Measurements from ENCODE around the gene GREB1L.
"Not testable (repeated sequence)": the region's sequence is repeated elsewhere in the genome, so short reads cannot be mapped to it uniquely, and the experiment has no call there.

Gene GREB1L

GRCh38 chr18:21265971-21266673, 24.1 kb downstream of the GREB1L start:
- DNase-seq, result peak; percentile 48 to 81

- DNase-seq, result no peak
Observed at GRCh38 chr18:21267400-21267799, 25.4 kb downstream of the GREB1L start.

DNA sequence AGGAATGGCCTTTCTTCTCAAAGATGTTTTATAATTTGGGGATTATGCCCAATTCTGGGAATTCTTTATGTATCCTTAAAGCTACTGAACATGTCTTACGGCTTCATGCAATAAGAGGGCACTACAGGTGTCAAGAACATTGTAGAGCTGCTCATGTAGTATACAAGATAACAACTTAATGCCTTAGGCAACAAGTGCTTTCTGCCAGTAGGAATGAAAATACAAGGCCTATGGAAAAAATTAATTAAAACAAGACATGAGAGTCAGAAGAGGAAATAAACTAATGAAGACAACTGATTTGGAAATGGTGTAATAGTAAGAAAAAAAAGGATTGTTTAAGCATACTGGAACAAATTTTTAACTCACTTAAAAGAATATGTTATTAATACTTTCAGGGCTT, 27.3 kb downstream of the GREB1L start:
- no peak for DNase-seq

- DNase-seq, result no peak
Observed at GRCh38 chr18:21270453-21270852, 28.4 kb downstream of the GREB1L start.

GRCh38 chr18:21272016-21272579, 30.1 kb downstream of the GREB1L start:
- no peak for DNase-seq

- DNase-seq, result no peak
Observed at GRCh38 chr18:21273568-21273967, 31.5 kb downstream of the GREB1L start.

- DNase-seq, result no peak
Observed at GRCh38 chr18:21275645-21276044, 33.6 kb downstream of the GREB1L start.

- DNase-seq, result no peak
Observed at GRCh38 chr18:21277578-21277977, 35.5 kb downstream of the GREB1L start.

GRCh38 chr18:21278218-21278617, 36.2 kb downstream of the GREB1L start:
- not testable (repeated sequence) for DNase-seq

- DNase-seq, result no peak
Observed at GRCh38 chr18:21281603-21282002, 39.6 kb downstream of the GREB1L start.

GRCh38 chr18:21284540-21284939, 42.5 kb downstream of the GREB1L start:
- DNase-seq, result no peak

DNA sequence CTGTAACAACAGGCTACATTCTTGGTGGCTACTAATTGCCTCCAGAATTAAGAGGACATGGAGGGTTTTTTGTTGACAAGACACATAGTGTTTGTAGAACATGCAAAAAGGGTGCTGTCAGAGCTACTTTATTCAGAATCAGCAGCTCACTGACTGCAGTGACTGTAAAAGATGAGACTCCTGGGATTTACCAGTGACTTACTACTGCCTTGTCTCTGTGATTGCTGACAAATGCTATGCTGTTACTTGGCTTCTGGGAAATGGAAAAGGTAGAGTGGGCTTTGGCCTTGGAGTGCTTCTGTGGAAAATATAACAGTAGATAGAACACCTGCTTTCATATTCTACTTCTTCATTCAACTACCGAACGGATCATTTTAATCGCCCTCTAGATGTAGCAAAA, 47.8 kb downstream of the GREB1L start:
- no peak for DNase-seq

GRCh38 chr18:21291106-21291505, 49.1 kb downstream of the GREB1L start:
- DNase-seq, result no peak

DNA sequence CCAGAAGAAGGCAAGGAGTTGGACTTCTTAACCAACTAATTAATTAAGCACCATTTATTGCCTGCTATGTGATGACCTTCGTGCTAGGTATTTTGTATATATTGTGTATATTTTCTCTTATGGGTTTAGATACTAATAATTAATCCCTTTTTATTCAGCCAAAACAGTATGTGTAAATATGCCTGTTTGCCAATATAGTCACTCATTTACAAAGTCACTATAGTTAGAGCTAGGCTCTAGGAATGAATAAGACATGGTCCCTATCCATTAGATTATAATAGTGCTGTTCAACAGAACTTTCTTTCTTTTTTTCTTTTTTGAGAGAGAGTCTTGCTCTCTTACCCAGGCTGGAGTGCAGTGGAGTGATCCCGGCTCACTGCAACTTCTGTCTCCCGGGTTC, 51.4 kb downstream of the GREB1L start:
- DNase-seq, result no peak

DNA sequence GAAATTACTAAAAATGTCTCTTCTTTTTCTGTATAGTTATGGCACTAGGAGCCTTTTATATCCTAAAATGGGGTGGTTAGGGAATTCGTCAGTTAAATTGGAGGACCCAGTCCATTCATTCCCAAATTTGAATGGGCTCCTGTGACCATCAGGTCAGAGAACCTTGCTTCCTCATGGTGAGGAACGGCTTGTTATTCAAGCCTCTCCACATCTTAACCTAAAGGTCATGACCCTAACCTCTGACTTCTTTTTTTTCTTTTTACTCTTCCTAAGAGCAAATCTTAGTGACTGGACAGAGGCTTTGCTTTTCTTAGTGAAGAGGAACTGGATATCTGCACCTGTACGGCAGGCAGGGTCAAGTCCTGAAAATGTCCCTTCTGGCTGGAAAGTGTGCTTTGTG, 53.1 kb downstream of the GREB1L start:
- DNase-seq, result no peak

DNA sequence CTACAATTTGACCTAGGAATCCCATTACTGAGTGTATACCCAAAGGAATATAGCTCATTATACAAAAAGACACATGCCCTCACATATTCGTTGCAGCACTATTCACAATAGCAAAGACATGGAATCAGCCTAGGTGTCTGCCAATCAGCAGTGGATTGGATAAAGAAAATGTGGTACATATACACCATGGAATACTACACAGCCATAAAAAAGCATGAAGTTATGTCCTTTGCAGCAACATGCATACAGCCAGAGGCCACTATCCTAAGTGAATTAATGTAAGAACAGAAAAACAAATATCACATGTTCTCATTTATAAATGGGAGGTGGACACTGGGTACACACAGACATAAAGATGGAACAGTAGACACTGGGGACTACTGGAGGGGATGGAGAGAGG, 54.0 kb downstream of the GREB1L start:
- no peak for DNase-seq

GRCh38 chr18:21298351-21298750, 56.3 kb downstream of the GREB1L start:
- no peak for DNase-seq

DNA sequence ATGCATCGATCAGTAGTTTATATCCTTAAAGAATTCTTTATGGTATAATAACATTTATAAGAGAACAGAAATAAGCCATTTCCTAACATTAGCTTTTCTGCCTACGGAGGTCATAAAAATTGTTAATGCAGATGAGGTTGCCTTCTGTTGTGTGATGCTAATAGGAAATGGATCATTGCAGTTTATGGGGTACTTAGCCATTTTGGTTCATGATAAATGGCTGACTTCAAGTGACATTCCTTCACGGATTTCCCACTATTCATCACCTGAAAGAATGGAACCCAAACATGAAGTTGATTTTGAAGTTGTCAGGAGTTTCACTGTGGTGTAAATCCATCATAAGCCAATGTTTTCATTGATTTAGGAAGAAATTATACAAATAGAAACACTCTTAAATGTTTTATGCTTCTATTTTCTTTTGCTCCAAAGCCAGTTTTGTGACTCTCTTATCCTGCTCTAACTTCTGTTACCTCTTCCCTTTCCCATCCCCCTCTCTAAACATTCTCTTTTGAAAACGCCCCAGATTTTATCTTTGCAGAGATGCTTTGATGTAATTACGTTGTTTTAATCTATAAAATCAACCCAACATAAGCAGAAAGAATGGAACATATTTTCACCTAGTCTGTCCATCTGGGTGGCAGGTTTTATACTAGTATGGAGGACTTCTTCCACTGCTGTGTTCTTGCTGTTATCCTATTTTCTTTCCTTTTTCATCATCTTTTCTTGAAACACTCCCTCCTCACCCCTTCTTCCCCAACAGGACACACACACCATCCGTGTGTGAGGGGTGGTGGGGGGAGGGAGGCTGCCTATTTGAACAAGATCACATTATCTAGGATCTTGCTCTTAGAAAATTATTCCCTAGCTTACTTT, 58.2 kb downstream of the GREB1L start:
- peak in 1 of 2 experiments; percentile 4 for DNase-seq

DNA sequence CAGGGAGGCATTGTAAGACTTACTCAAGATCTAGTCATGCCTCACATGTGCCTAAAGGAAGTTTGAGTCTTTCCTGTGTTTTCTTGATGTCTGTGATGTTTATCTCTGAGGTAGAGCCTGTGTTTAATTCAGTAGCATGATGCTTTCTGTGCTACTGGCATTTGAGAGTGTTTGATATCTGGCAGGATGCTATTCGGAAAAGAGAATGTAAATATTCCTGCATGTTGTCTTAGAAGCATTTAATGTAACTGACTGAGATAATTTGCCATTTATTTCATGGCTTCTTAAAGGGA, 58.8 kb downstream of the GREB1L start:
- no peak for DNase-seq

DNA sequence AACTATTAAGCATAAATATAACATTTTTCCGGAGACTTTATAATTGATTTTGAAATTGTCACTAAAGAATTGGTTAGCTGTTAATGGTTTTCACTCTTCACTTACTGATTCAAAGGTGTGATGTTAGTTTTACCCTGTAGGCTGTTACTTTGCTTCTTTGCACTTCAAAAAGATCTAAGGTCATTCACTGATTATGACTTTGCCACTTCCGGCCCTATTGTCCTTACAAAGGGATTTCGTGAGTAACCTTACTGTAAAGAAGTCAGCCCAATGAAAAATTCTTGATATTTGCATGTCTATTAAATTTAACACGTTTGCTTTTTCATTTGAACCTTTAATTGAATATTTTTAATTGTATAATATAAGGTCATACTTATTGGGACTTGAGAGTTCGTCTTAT, 61.4 kb downstream of the GREB1L start:
- DNase-seq, result no peak

- no peak for DNase-seq
Observed at GRCh38 chr18:21303895-21304294, 61.9 kb downstream of the GREB1L start.

GRCh38 chr18:21305621-21306020, 63.6 kb downstream of the GREB1L start:
- DNase-seq, result no peak

GRCh38 chr18:21306368-21306767, 64.3 kb downstream of the GREB1L start:
- DNase-seq, result no peak

- no peak for DNase-seq
Observed at GRCh38 chr18:21307578-21307977, 65.5 kb downstream of the GREB1L start.

All from NCI-H524 (cell line).